GM18861 (cell line): ENCODE measurements around the gene PET100.
"Not testable (repeated sequence)": the region's sequence is repeated elsewhere in the genome, so short reads cannot be mapped to it uniquely, and the experiment has no call there.

Experiments
- ATAC-seq: cut with Tn5 transposase; IDR thresholded peaks from one replicate; pipeline ENCODE4 v1.9.1; 2021; ENCODE audit not compliant: unreplicated experiment

The PET100 gene

GRCh38 chr19:7632340-7633203, 3.0 kb downstream of the PET100 start:
- no peak for ATAC-seq

- no peak for ATAC-seq
These were observed 4.1 kb downstream of the PET100 start, which contains the start of gene PCP2 for GRCh38 chr19:7633698-7634097. Gene PCP2 (minus strand): TSS chr19:7633719. CDS start chr19:7633457, 262 bp downstream.

- ATAC-seq: no peak
These were observed 6.1 kb downstream of the PET100 start for GRCh38 chr19:7635670-7636069.

- ATAC-seq: no peak
These were observed 6.7 kb downstream of the PET100 start for GRCh38 chr19:7636317-7636690.

- no peak for ATAC-seq
These were observed 7.2 kb downstream of the PET100 start, which contains the start of gene STXBP2 for GRCh38 chr19:7636691-7637373. Gene STXBP2 (plus strand): TSS chr19:7637110. CDS start chr19:7637150, 40 bp downstream.

- no peak for ATAC-seq
These were observed 8.0 kb downstream of the PET100 start for GRCh38 chr19:7637374-7638256.

GRCh38 chr19:7638802-7639465, 9.3 kb downstream of the PET100 start:
- no peak for ATAC-seq

- no peak for ATAC-seq
These were observed 10.3 kb downstream of the PET100 start for GRCh38 chr19:7639863-7640348.

- ATAC-seq: no peak
These were observed 11.2 kb downstream of the PET100 start for GRCh38 chr19:7640803-7641202.

GRCh38 chr19:7641290-7642276, 12.0 kb downstream of the PET100 start:
- no peak for ATAC-seq

- ATAC-seq: no peak
These were observed 12.9 kb downstream of the PET100 start for GRCh38 chr19:7642295-7643030.

- ATAC-seq: no peak
These were observed 13.4 kb downstream of the PET100 start for GRCh38 chr19:7643031-7643415.

- not testable (repeated sequence) for ATAC-seq
These were observed 14.3 kb downstream of the PET100 start for GRCh38 chr19:7643629-7644549.

GRCh38 chr19:7644550-7644877, 14.9 kb downstream of the PET100 start:
- no peak for ATAC-seq

GRCh38 chr19:7645163-7645562, 15.6 kb downstream of the PET100 start:
- ATAC-seq: no peak

- no peak for ATAC-seq
These were observed 16.2 kb downstream of the PET100 start for GRCh38 chr19:7645656-7646425.

GRCh38 chr19:7646426-7646700, 16.8 kb downstream of the PET100 start:
- no peak for ATAC-seq
